Astrocyte (in vitro differentiated cells and primary cell): ENCODE data around the gene SLC1A6.

ENCODE experiments used
- CTCF ChIP-seq: IDR thresholded peaks from 2 replicates; pipeline ENCODE4 v1.5.1; 2011; ENCODE audit warnings: low read depth, mild to moderate bottlenecking, inconsistent platforms, low read length, moderate library complexity; ENCODE audit not compliant: insufficient read depth
- EZH2 ChIP-seq: IDR thresholded peaks from 2 replicates; pipeline ENCODE4 v1.6.1; 2012; ENCODE audit warnings: mild to moderate bottlenecking, low read length, inconsistent platforms; ENCODE audit not compliant: insufficient read depth

DNA sequence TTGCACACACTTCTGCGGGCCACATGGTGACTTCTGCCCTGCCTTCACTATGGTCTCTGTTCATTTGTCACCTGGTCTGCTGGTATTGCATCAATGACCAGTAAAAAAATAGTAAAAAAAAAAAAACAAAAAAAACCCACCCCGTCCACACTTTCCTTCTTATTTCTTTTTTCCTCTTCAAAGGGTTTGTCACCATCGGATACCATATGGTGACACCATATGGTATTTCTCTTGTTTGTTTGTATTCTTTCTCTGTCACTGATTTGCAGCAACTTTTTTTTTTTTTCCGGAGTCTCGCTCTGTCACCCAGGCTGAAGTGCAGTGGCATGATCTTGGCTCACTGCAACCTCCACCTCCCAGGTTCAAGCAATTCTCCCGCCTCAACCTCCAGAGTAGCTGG lies 64.5 kb downstream of the SLC1A6 start:
- no peak for TF ChIP-seq CTCF
- TF ChIP-seq EZH2 = no peak
